Panc1 (cell line): Measurements from ENCODE around the gene TPRG1. TPM values are rescaled to one million over a fixed set of nuclear protein-coding genes. Genes with fewer than 3 reads are reported as not detected.

Experiments used
- ATAC-seq: fragments of 200-7000 bp; cut with Tn5 transposase; 2 replicates; pipeline ENCODE4 v1.9.1; 2020; ENCODE audit warnings: mild to moderate bottlenecking, moderate library complexity
- BruUV-seq: library from RNA; stranded (reverse); fragments of 400-500 nt; replicated peaks from 2 replicates; lab custom pipeline; 2021; lab: Mats Ljungman, UMichigan
- CTCF ChIA-PET: fragments of 300-600 bp; sonication (Branson Sonifier 250); formaldehyde crosslinking; loops from one replicate; lab custom pipeline; 2022; ENCODE audit warnings: antibody characterized with exemption; lab: Charles Lee
- POLR2A ChIA-PET: fragments of 300-600 bp; sonication (Branson Sonifier 250); formaldehyde crosslinking; loops from one replicate; lab custom pipeline; 2022; ENCODE audit warnings: antibody characterized with exemption; lab: Charles Lee
- DNase-seq: peaks from one replicate; pipeline ENCODE4 v3.0.0-alpha.2; 2010; ENCODE audit warnings: low read depth, low spot score
- H3K27ac ChIP-seq: 2 replicates; pipeline ENCODE4 v1.5.1; 2011; ENCODE audit warnings: mild to moderate bottlenecking, low read length, inconsistent platforms
- H3K27me3 ChIP-seq: fragments of 200-500 bp; sonication (Bioruptor generic); 2 replicates; pipeline ENCODE4 v1.6.0; 2014; ENCODE audit warnings: low read length, inconsistent platforms; ENCODE audit not compliant: control insufficient read depth, insufficient read depth
- H3K36me3 ChIP-seq: fragments of 200-500 bp; sonication (Bioruptor generic); 2 replicates; pipeline ENCODE4 v1.5.1; 2014; ENCODE audit warnings: inconsistent platforms, mild to moderate bottlenecking, low read length, moderate library complexity; ENCODE audit not compliant: control insufficient read depth, insufficient read depth
- H3K4me1 ChIP-seq: 2 replicates; pipeline ENCODE4 v1.5.1; 2011; ENCODE audit warnings: inconsistent platforms, mild to moderate bottlenecking, low read length, moderate library complexity; ENCODE audit not compliant: control insufficient read depth, insufficient read depth
- H3K4me3 ChIP-seq, 2 experiments: 2 replicates each; pipeline ENCODE4 v1.5.1; 2011 to 2012; ENCODE audit warnings: low read depth in 2 of 2, low read length in 2 of 2, mild to moderate bottlenecking in 2 of 2, inconsistent platforms in 1 of 2, moderate library complexity in 1 of 2
- H3K9me3 ChIP-seq: fragments of 200-500 bp; sonication (Bioruptor generic); 2 replicates; pipeline ENCODE4 v1.5.1; 2014; ENCODE audit warnings: low read depth, mild to moderate bottlenecking, inconsistent platforms, low read length, moderate library complexity; ENCODE audit not compliant: control insufficient read depth, insufficient read depth
- CTCF ChIP-seq: fragments of 450-650 bp; IDR thresholded peaks from 2 replicates; pipeline ENCODE4 v1.5.1; 2017; ENCODE audit warnings: mild to moderate bottlenecking
- REST ChIP-seq, 2 experiments: IDR thresholded peaks; 2 replicates each; pipeline ENCODE4 v1.6.1; 2011 to 2012; ENCODE audit warnings: low read depth in 2 of 2, control low read depth in 1 of 2, low read length in 1 of 2, mild to moderate bottlenecking in 1 of 2, moderate library complexity in 1 of 2; ENCODE audit not compliant: insufficient read depth in 1 of 2
- SIN3A ChIP-seq: IDR thresholded peaks from 2 replicates; pipeline ENCODE4 v1.6.1; 2012; ENCODE audit warnings: low read depth, mild to moderate bottlenecking, low read length, moderate library complexity, borderline replicate concordance; ENCODE audit not compliant: insufficient read depth
- TCF7L2 ChIP-seq: IDR thresholded peaks from 2 replicates; pipeline ENCODE4 v1.6.1; 2011; ENCODE audit warnings: mild to moderate bottlenecking, low read depth, low read length, inconsistent platforms
- in situ Hi-C: cut with HindIII; loops from 2 replicates; pipeline ENCODE4 v1.10.0; 2016; ENCODE audit warnings: low sequenced_read_pairs, low pct_unique_long_range_greater_than_20kb
- intact Hi-C: fragments of 100-400 bp; cut with micrococcal nuclease; formaldehyde crosslinking; loops from one replicate; pipeline ENCODE4 v1.10.0; 2022; ENCODE audit not compliant: unreplicated experiment
- total RNA-seq: library from RNA; stranded (reverse); gene quantifications from one replicate; pipeline ENCODE4 v1.2.1, GENCODE V29; 2021; ENCODE audit not compliant: unreplicated experiment

Gene TPRG1
- total RNA-seq, 1 experiment from 2014 or later: not detected

- Histone ChIP-seq H3K27me3 (no peaks in the 10 kb centered on the region), H3K9me3 (no peaks in the 10 kb centered on the region), H3K4me1 (no peaks in the 10 kb centered on the region), H3K27ac (no peak overlapping the region), H3K4me3 (no peak overlapping the region), H3K36me3 (no peaks in the 10 kb centered on the region)
- no peak for DNase-seq
- no peak for TF ChIP-seq CTCF
- TF ChIP-seq REST (IDR thresholded peaks at IDR 0.05; ENCODE audit: insufficient read depth in 1 of 2, low read depth in 2 of 2, low read length in 1 of 2): no peak
- no peak for TF ChIP-seq SIN3A
- no peak for TF ChIP-seq TCF7L2
- CTCF ChIA-PET: no interaction called here
- BruUV-seq: no TSS peak
- POLR2A ChIA-PET: no interaction called here
- no peak for ATAC-seq
- intact Hi-C loops: no loop called here
- in situ Hi-C loops: no loop called here
Observed at GRCh38 chr3:189168711-189169110, 3.1 kb upstream of the TPRG1 start.

- POLR2A ChIA-PET: no interaction called here
Observed at GRCh38 chr3:189169728-189170127, 2.0 kb upstream of the TPRG1 start.

More at GRCh38 chr3:189169728-189170127, 2.0 kb upstream of the TPRG1 start:
- intact Hi-C loops (no loop called here), in situ Hi-C loops (no loop called here)
- DNase-seq (no peak), ATAC-seq (no peak)
- no peak overlapping the region for H3K4me3 ChIP-seq
- TF ChIP-seq TCF7L2 (no peak), CTCF (0 out of 2 replicates have a peak, but pooled peaks have one; percentile 17), REST (IDR thresholded peaks at IDR 0.05; ENCODE audit: insufficient read depth in 1 of 2, low read depth in 2 of 2, low read length in 1 of 2) (no peak), SIN3A (no peak)
- no TSS peak for BruUV-seq
- H3K36me3 ChIP-seq: no peaks in the 10 kb centered on the region
- H3K4me1 ChIP-seq: no peaks in the 10 kb centered on the region
- CTCF ChIA-PET: no interaction called here
- H3K9me3 ChIP-seq: no peaks in the 10 kb centered on the region
- no peak overlapping the region for H3K27ac ChIP-seq
- no peaks in the 10 kb centered on the region for H3K27me3 ChIP-seq
